Frontal cortex (tissue), 4 donors: ENCODE measurements around the gene ARL15. TPM values are rescaled to one million over a fixed set of nuclear protein-coding genes. Genes with fewer than 3 reads are reported as not detected.
"Not testable (repeated sequence)": the region's sequence is repeated elsewhere in the genome, so short reads cannot be mapped to it uniquely, and the experiment has no call there.

ENCODE experiments used
- DNase-seq, 2 donors: peaks; one replicate each; pipeline ENCODE4 v3.0.0; 2012; ENCODE audit warnings: low spot score in 2 of 2
- FAIRE-seq: peaks from 2 replicates; lab custom pipeline; 2012; peaks lifted over from hg19 to GRCh38; lab: Jason Lieb, UNC
- total RNA-seq: library from RNA; depleted of rRNA; stranded (reverse); fragments of >200 nt; gene quantifications from one replicate; pipeline ENCODE4 v1.2.3, GENCODE V29; 2014
- donor health status: control.
- donor health status: control.
- donor health status: control.

ARL15 gene
- total RNA-seq, 1 donor from 2014 or later, result 123 TPM

GRCh38 chr5:54009828-54010227 lies 300.5 kb downstream of the ARL15 start:
- DNase-seq, result no peak
- no peak for FAIRE-seq

- DNase-seq, result no peak
- FAIRE-seq, result no peak
These were observed 301.0 kb downstream of the ARL15 start for GRCh38 chr5:54009357-54009756.

GRCh38 chr5:54007827-54008777 lies 302.3 kb downstream of the ARL15 start:
- DNase-seq, result no peak
- FAIRE-seq, result no peak

- no peak for FAIRE-seq
- no peak for DNase-seq
These were observed 305.7 kb downstream of the ARL15 start for GRCh38 chr5:54004697-54005096.

DNA sequence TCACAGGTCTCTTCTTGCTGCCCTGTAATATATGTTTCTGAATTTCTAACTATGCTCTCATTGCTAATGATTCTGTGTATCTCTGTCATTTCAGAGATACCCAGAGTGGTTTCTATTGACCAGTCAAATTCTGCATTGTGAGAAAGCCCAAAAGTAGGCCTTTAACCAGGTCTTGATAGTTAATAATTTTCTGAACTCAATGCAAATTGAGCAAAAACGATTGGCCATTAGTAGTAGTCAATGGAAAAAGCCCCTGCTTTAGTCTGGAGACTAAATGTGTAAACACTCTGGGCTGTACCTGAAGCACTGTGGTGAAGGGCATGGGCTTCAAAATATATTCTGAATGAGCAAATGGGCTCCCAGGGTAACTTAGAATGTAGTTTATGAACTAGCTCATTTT lies 307.6 kb downstream of the ARL15 start:
- DNase-seq (no peak), FAIRE-seq (no peak)

DNA sequence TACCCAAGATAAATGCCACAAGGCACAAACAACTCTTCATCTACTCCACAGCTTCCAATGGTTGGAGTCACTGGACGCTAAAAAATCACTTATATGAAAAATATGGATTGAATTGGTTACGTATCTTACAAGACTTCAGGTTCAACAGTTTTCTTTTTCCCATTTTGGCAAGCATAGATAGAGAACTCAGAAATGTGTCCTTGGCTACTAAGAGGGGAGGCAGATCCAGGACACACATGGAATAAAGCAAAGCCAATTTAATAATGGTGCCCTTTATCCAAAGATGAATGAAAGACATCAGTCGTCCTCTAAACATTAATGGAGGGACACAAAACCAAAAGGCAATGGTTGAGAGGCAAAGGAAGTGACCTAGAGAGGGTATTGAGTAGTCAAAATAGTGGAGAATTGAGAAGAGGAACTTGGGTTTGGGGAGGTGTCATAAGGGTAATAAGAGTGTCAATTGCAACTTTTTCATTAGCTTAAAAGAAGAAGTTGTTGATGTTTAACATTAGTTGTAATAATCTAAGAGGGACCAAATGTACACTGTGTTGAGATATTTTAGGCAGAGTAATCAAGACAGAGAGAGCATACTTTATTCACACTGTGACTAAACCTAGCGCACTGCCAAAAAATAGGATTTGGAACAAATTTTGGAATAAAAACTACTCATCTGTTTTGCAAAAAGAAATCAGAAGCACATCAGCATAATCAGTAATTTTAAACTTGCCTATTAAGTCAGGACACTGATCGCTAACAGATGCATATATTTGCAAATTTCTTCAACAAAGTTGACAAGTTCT lies 308.2 kb downstream of the ARL15 start:
- no peak for DNase-seq
- no peak for FAIRE-seq

DNA sequence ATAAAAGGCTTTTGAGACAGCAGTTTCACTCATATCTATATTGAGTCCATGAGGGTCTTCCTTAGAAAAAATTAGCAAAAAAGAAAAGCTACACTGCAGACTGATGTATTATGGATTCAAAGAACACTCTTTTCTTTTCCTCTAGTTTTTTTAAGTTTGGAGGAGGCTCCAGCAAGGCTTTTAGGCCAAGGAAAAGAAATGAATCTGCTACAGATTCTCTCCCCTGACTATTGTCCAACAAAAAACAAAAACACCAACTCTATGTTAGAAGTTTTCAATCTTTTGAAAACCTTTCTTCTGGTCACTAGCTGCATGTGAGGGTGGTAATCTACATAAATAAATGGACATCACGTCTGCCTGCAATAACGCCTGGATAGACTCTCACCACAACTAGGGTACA lies 310.4 kb downstream of the ARL15 start:
- no peak for FAIRE-seq

DNA sequence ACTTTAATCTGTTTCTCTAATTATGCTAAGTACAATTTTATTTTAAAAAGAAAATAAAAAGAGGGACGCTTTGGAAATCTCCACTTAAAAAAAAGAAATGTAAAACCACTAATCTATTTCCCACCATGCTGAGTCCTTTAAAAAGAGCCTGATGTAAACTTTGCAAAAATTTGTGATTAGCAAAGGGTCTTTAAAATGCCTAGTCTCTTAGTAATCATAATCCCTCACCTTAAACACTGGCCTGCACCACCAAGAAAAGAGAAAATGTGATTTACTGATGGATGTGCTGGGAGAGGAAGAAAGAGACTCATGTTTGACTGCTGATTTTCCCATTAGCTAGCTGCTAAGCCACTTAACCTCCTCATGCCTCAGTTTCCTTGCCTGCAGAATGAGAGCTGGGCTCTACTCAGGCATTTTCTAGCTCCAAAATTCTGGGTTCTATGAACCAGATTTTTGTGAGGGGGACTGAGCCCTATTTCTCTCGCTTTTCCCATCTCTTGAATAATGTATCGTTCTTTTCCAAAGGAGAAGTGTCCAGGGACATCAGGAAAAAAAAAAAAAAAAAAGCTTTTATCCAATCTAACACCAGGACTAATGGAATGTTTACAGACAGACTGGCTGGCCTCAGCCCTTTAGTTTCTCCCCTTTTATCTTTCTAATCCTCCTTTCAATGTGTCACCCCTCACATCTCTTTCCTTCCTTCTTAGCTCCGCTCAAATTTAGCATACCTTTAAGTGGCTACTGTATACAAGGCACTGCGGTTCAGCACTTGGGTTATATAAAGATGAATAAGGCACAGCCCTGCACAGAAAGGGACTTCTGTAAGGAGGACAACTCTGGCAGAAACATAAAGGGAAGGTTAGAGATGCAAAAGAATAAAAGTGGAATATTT lies 312.4 kb downstream of the ARL15 start:
- FAIRE-seq, result no peak
- no peak for DNase-seq

More for the DNA sequence above, 310.4 kb downstream of the ARL15 start:
- no peak for DNase-seq

GRCh38 chr5:53996008-53996407 lies 314.4 kb downstream of the ARL15 start:
- DNase-seq, result no peak
- no peak for FAIRE-seq

- FAIRE-seq, result no peak
- DNase-seq, result no peak
These were observed 316.2 kb downstream of the ARL15 start for GRCh38 chr5:53994148-53994547.

DNA sequence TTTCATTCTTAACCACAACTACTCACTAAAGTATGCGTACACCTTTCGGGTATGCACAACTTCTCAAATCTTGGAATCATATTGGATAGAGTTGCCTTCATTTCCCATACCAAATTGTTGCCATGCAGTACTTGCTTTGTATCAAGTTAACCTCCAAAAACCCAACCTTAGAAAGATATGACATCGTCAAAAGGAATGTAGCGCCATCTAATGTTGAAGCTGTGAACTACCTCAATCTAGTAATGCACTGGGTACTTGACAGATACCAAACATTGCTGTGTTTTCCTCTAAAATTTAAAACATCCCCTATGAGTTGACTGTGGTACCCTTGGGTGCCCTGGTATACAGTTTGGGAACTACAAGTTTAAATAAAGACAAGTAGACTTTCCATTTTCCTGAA lies 318.4 kb downstream of the ARL15 start:
- DNase-seq (no peak), FAIRE-seq (no peak)

DNA sequence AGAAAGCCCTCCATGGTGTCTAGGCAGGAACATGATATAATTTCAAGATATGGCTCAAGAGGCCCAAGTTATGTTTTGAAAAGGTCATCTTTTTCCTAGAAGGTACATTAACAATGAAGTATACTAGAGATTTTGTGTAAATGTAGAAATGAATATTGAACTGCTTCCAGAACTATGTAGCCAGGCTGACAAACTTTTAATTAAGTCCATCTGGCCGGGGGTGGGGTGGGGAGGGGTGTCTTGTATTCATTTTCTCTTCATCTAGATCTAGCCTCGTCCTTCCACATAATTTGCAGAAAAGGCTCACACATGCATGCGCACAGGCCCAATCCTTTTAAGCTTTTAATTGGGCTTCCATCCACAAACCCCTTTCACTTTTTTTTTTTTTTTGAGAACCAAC lies 323.3 kb downstream of the ARL15 start:
- FAIRE-seq (no peak), DNase-seq (no peak)

DNA sequence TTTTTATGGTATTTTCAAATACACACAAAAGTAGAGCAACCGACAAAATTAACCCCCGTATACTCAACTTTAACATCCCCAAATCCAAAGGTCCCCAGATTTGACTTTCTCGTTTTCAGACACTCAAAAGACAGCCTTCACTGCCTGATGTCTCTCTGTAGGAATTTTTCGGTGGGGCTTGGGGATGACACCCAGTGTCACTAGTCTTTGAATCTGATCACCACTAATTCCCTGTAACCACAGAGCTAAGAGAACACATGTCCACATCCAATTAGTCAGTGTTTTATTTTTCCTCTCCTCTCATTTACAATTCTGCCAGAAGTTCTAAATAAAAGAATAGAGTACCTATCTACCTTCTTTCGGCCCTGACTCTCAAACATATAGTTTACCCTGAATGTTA lies 324.6 kb downstream of the ARL15 start:
- DNase-seq (no peak), FAIRE-seq (no peak)

GRCh38 chr5:53984971-53985370 lies 325.4 kb downstream of the ARL15 start:
- no peak for FAIRE-seq

GRCh38 chr5:53983568-53984460 lies 326.6 kb downstream of the ARL15 start:
- DNase-seq (no peak), FAIRE-seq (no peak)

More at GRCh38 chr5:53984971-53985370, 325.4 kb downstream of the ARL15 start:
- no peak for DNase-seq

DNA sequence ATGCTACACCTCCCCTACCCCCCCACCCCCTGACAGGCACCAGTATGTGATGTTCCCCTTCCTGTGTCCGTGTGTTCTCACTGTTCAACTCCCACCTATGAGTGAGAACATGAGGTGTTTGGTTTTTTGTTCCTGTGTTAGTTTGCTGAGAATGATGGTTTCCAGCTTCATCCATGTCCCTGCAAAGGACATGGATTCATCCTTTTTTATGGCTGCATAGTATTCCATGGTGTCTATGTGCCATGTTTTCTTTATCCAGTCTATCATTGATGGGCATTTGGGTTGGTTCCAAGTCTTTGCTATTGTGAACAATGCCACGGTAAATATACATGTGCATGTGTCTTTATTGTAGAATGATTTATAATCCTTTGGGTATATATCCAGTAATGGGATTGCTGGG lies 328.1 kb downstream of the ARL15 start:
- FAIRE-seq, result not testable (repeated sequence)

GRCh38 chr5:53980061-53980460 lies 330.3 kb downstream of the ARL15 start:
- FAIRE-seq (no peak), DNase-seq (no peak)

More for the DNA sequence above, 328.1 kb downstream of the ARL15 start:
- DNase-seq, result not testable (repeated sequence)

DNA sequence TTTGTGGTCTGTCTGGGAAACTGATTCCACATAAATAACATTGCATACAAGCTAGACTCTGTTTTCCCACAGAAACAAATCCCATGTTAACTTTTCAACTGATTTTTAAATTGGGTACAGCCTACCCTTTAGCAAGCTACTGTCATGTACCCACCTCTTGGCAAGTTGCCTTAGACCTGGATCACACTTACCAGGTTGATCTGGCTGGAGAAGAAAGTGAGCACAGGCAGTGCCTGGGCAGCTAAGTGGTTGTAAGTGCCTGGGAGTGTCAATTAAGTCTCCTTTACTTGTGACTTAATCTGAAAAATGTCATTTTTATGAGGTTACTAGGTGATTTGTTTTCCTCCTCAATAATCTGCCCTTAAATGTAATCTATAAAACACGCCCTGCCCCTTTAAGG lies 336.4 kb downstream of the ARL15 start:
- FAIRE-seq, result no peak
- no peak for DNase-seq

DNA sequence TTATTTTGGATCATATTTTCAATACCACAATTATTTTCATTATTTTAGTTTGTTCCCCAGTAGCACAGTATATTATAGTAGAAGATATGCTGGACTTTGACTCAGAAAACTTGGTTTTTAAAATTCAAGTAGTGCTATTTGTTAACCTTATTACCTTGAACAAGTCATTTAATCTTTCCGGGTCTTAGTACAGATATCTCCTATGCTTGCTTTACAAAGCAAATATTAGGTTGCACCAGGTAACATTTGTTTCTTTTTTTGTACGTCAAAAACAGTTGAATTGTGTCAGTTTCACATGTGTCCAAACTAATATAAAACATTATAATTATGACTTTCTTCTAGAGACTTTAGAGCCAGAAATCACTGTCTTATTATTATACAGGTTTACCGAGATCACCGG lies 338.1 kb downstream of the ARL15 start:
- FAIRE-seq (no peak), DNase-seq (no peak)
